Smooth muscle cell of the pulmonary artery (primary cell): ENCODE measurements around the gene SDCBP2. TPM values are rescaled to one million over a fixed set of nuclear protein-coding genes. Genes with fewer than 3 reads are reported as not detected.

Source experiments
- total RNA-seq: library from RNA; depleted of rRNA; stranded (reverse); fragments of >200 nt; gene quantifications from 2 replicates; pipeline ENCODE4 v1.2.3, GENCODE V29; 2014

Gene SDCBP2, protein sequence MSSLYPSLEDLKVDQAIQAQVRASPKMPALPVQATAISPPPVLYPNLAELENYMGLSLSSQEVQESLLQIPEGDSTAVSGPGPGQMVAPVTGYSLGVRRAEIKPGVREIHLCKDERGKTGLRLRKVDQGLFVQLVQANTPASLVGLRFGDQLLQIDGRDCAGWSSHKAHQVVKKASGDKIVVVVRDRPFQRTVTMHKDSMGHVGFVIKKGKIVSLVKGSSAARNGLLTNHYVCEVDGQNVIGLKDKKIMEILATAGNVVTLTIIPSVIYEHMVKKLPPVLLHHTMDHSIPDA
- 1.8 and 2.1 TPM in 2 replicates for total RNA-seq

DNA sequence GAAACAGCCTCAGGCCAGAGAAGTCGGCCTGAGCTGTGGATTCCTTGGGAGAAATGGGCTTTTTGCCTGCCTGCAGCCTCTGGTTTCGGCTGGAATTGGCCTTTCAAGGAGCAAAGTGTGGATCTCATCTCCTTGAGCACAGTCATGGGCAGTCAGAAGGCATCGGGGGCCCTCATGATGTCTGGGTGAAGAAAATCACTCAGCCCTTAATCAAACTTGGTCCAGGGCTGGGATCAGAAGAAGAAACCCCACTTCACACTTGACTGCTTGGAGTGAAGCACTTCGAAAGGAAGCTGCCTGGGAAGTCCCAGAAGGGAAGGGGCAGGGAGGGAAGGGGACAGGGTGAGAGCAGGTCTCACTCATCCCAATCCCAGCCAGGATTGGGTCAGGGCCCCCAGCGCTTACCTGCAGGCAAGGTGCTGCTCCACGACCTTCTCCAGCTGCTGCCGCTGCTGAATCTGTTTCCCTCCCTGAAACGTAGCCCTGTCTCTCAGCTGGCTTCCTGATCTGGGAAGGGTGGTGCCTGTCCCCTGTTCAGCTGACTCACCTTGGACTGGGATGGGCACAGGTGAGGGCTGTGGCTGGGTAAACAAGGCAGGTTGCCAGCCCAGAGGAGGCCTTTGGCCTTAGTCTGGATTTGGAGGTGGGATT lies at the start of gene SDCBP2:
Gene SDCBP2, minus strand, starts transcription at position 460 of the 651 bp plus-strand sequence. CDS start 8,723 bp downstream, outside the sequence.

DNA sequence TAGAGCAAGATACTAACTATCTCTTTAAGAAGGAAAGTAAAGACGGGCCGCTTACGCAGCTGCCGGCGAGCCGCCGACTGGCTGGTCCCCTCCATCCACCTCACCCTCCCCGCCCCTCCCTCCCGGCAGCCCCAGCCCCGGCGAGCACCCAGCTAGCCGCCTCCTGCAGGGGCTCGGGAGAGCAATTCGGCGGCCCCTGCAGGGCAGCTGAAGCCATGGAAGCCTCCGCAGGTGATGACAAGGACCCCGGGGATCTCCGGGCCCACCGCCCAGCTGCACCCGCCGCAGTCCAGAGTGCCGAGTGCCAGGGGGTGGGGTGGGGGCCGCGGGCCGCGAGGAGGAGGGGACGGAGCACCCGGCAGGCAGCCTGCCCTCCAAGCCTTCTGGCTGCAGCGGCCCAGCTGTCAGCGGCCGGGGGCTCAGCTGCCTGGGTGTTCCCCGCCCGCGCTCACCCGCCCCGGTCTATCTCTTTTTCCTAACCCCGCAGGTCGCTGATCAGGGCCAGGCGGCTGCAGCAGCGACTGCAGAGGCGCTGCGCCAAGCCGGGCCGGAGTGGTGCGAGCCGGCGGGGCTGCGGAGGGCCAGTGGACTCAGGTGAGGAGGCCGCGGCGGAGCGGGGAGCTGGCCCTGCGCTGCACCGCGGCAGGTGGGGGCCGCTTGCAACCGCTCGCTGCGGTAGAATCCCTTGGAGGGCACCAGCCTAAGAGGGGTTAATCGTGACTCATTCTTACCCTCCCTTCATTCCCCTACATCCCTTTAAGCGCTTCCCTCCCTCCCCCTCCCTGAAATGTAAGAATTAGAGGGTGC lies 62.6 kb downstream of the SDCBP2 start, which contains the start of gene SNPH:
Gene SNPH, plus strand, starts transcription at position 128 of the 807 bp plus-strand sequence. CDS start 29,946 bp downstream, outside the sequence.

Other genes with a start within 250 kb of the SDCBP2 start
- 35.6 and 37.7 TPM in 2 replicates for gene PSMF1, start 210.5 kb downstream of the SDCBP2 start, total RNA-seq
- 0.10 and 0.13 TPM in 2 replicates for gene TMEM74B, start 144.2 kb downstream of the SDCBP2 start, total RNA-seq
- gene C20orf202, start 125.7 kb downstream of the SDCBP2 start, total RNA-seq, result 0.07 TPM in 1 of 2 replicates, not detected in the other
- 0.13 and 0.53 TPM in 2 replicates for gene RAD21L1, start 103.1 kb downstream of the SDCBP2 start, total RNA-seq
- 12.0 and 21.3 TPM in 2 replicates for gene SNPH, start 62.8 kb downstream of the SDCBP2 start, total RNA-seq
- 165 and 244 TPM in 2 replicates for gene FKBP1A, start 63.9 kb upstream of the SDCBP2 start, total RNA-seq
- 24.7 and 32.6 TPM in 2 replicates for gene NSFL1C, start 137.7 kb upstream of the SDCBP2 start, total RNA-seq
- gene SIRPB2, start 162.3 kb upstream of the SDCBP2 start, total RNA-seq, result 0.33 TPM in 1 of 2 replicates, not detected in the other
- gene SIRPD, start 228.6 kb upstream of the SDCBP2 start, total RNA-seq, result not detected in 2 replicates